ENCODE data around the gene TGIF2. TPM values are rescaled to one million over a fixed set of nuclear protein-coding genes. Genes with fewer than 3 reads are reported as not detected.

The TGIF2 gene
- total RNA-seq, 1 donor from 2014 or later: 5.8 TPM

DNA sequence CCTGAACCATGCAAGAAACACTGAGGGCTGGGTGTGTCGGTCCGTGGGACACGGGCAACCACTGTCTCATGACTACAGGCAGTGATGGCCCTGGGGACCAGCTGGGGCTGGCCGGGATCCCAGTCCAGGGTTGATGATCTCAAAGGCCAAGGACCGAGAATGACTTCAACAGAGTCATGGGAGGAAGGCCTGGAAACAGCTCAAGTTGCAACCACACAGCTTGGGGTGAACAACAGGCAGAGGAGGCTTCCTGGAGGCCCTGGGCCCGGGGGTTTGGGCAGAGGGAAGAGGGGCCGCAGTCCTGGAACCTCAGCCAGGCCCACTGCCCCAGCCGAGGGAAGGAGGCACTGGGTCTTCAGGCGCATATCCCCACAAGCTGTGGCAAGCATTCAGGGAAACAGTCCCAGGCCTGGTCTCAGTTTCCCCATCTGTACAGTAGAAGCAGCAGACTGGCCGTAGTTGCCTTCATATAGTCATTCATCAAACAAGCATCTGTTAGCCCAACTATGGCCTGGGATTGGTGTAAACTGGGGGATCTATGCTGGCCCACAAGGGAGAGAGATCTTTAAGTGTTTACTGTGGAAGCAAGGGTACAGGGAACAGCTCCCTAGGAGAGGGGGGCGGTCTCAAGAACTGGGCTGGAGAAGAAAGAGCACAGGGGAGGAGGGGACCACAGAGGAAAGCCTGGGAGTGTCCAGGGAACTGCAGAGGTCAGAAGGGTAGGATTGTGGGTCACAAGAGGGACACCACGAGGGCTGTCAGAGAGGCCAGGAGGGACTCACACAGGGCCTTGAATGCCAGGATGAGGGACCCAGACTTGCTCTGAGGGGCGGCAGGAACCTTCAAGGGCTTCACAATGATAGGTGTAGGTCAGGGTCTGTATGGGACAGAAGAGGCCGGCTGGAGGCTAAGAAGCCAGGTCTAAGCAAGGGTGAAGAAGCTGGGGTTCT is 29.9 kb upstream of the TGIF2 start:
- H3K36me3 ChIP-seq: peaks cover 40% of the 10 kb centered on the region
- intact Hi-C loops (cut with micrococcal nuclease): no loop called here
- peak overlapping the region; percentile 98 for H3K4me3 ChIP-seq
- TF ChIP-seq CTCF (IDR thresholded peaks at IDR 0.05; ENCODE audit: borderline replicate concordance): no peak
- H3K9me3 ChIP-seq (replicated peaks): no peaks in the 10 kb centered on the region
- DNase-seq: peak; percentile 90
- peaks cover 92% of the 10 kb centered on the region for H3K4me1 ChIP-seq
- peak overlapping the region; percentile 98 for H3K27ac ChIP-seq (replicated peaks)
- no peaks in the 10 kb centered on the region for H3K27me3 ChIP-seq (ENCODE audit: low read depth)

GRCh38 chr20:36544134-36545018 is 29.0 kb upstream of the TGIF2 start:
- peak overlapping the region; percentile 98 for H3K4me3 ChIP-seq
- peaks cover 49% of the 10 kb centered on the region for H3K36me3 ChIP-seq
- peak overlapping the region; percentile 98 for H3K27ac ChIP-seq (replicated peaks)
- peak; percentile 70 for DNase-seq
- intact Hi-C loops (cut with micrococcal nuclease): no loop called here
- TF ChIP-seq CTCF (IDR thresholded peaks at IDR 0.05; ENCODE audit: borderline replicate concordance): no peak
- H3K27me3 ChIP-seq (ENCODE audit: low read depth): no peaks in the 10 kb centered on the region
- H3K9me3 ChIP-seq (replicated peaks): no peaks in the 10 kb centered on the region
- H3K4me1 ChIP-seq: peaks cover 95% of the 10 kb centered on the region

- Histone ChIP-seq H3K27ac (replicated peaks) (peak overlapping the region; percentile 98), H3K27me3 (ENCODE audit: low read depth) (no peaks in the 10 kb centered on the region), H3K4me1 (peaks cover 97% of the 10 kb centered on the region), H3K36me3 (peaks cover 51% of the 10 kb centered on the region), H3K4me3 (peak overlapping the region; percentile 98), H3K9me3 (replicated peaks) (no peaks in the 10 kb centered on the region)
- TF ChIP-seq CTCF (IDR thresholded peaks at IDR 0.05; ENCODE audit: borderline replicate concordance): no peak
- DNase-seq: no peak
- intact Hi-C loops (cut with micrococcal nuclease): no loop called here
These were observed 27.2 kb upstream of the TGIF2 start for GRCh38 chr20:36546111-36546736.

- no peak for DNase-seq
- Histone ChIP-seq H3K27ac (replicated peaks) (peak overlapping the region; percentile 33), H3K9me3 (replicated peaks) (no peaks in the 10 kb centered on the region), H3K4me3 (no peak overlapping the region), H3K4me1 (peaks cover 91% of the 10 kb centered on the region), H3K27me3 (ENCODE audit: low read depth) (no peaks in the 10 kb centered on the region), H3K36me3 (peaks cover 51% of the 10 kb centered on the region)
- TF ChIP-seq CTCF (IDR thresholded peaks at IDR 0.05; ENCODE audit: borderline replicate concordance): no peak
- intact Hi-C loops (cut with micrococcal nuclease): no loop called here
These were observed 26.0 kb upstream of the TGIF2 start for GRCh38 chr20:36547186-36548005.
